Left ventricle myocardium inferior (tissue), 1 donor: ENCODE results near the gene HNRNPUL1. TPM values are rescaled to one million over a fixed set of nuclear protein-coding genes. Genes with fewer than 3 reads are reported as not detected.
A peak's percentile ranks its signal among the peaks of the same experiment; 100 is the strongest.
"Not testable (repeated sequence)": the region's sequence is repeated elsewhere in the genome, so short reads cannot be mapped to it uniquely, and the experiment has no call there.

Source experiments
- DNase-seq: peaks from one replicate; pipeline ENCODE4 v3.0.0-alpha.2; 2020
- H3K27ac ChIP-seq: fragments of 200-600 bp; replicated peaks from 2 replicates; pipeline ENCODE4 v1.8.0; 2021
- H3K27me3 ChIP-seq: fragments of 200-600 bp; 2 replicates; pipeline ENCODE4 v1.8.0; 2021; ENCODE audit warnings: low read depth
- H3K36me3 ChIP-seq: fragments of 200-600 bp; 2 replicates; pipeline ENCODE4 v1.8.0; 2021
- H3K4me1 ChIP-seq: fragments of 200-600 bp; 2 replicates; pipeline ENCODE4 v1.8.0; 2021
- H3K4me3 ChIP-seq: fragments of 200-600 bp; 2 replicates; pipeline ENCODE4 v1.8.0; 2021; ENCODE audit warnings: mild to moderate bottlenecking, moderate library complexity
- H3K9me3 ChIP-seq: fragments of 200-600 bp; replicated peaks from 2 replicates; pipeline ENCODE4 v1.8.0; 2021
- CTCF ChIP-seq: fragments of 200-600 bp; IDR thresholded peaks from 2 replicates; pipeline ENCODE4 v1.8.0; 2021; ENCODE audit warnings: antibody characterized with exemption, mild to moderate bottlenecking, borderline replicate concordance
- intact Hi-C: fragments of 100-400 bp; cut with micrococcal nuclease; formaldehyde crosslinking; loops from one replicate; pipeline ENCODE4 v1.11.0; 2022
- total RNA-seq: library from RNA; stranded (reverse); fragmentation: NEBNext Ultra II Directional; extraction: Animal tissue kit (Norgen Biotek cat#: 25700); gene quantifications from one replicate; pipeline ENCODE4 v1.2.1, GENCODE V29; 2021
- donor health status: DM: no; HTN: yes; CAD: no; lungs with severe emphysema.

HNRNPUL1 gene
- total RNA-seq, 1 donor from 2014 or later: 103 TPM

- Histone ChIP-seq H3K9me3 (no peaks in the 10 kb centered on the region), H3K4me1 (peaks cover 36% of the 10 kb centered on the region), H3K27me3 (peaks cover 37% of the 10 kb centered on the region), H3K4me3 (no peak overlapping the region), H3K36me3 (no peaks in the 10 kb centered on the region), H3K27ac (peak overlapping the region; percentile 83)
- no peak for TF ChIP-seq CTCF
- DNase-seq: no peak
- intact Hi-C loops: no loop called here
These were observed 39.5 kb upstream of the HNRNPUL1 start for GRCh38 chr19:41224632-41225031.

GRCh38 chr19:41225238-41226052 lies 38.7 kb upstream of the HNRNPUL1 start:
- Histone ChIP-seq H3K36me3 (no peaks in the 10 kb centered on the region), H3K4me1 (peaks cover 33% of the 10 kb centered on the region), H3K27me3 (peaks cover 35% of the 10 kb centered on the region), H3K4me3 (peak overlapping the region; percentile 71), H3K9me3 (no peaks in the 10 kb centered on the region), H3K27ac (peak overlapping the region; percentile 83)
- intact Hi-C loops: no loop called here
- no peak for TF ChIP-seq CTCF
- peak; percentile 48 for DNase-seq

GRCh38 chr19:41226053-41226873 lies 37.9 kb upstream of the HNRNPUL1 start:
- H3K36me3 ChIP-seq: no peaks in the 10 kb centered on the region
- peak; percentile 65 for DNase-seq
- H3K4me1 ChIP-seq: peaks cover 27% of the 10 kb centered on the region
- intact Hi-C loops: no loop called here
- H3K4me3 ChIP-seq: peak overlapping the region; percentile 71
- no peaks in the 10 kb centered on the region for H3K9me3 ChIP-seq
- peaks cover 37% of the 10 kb centered on the region for H3K27me3 ChIP-seq
- peak; percentile 26 for TF ChIP-seq CTCF
- H3K27ac ChIP-seq: peak overlapping the region; percentile 83

GRCh38 chr19:41226874-41227390 lies 37.2 kb upstream of the HNRNPUL1 start:
- no peak for TF ChIP-seq CTCF
- no peaks in the 10 kb centered on the region for H3K9me3 ChIP-seq
- peak overlapping the region; percentile 83 for H3K27ac ChIP-seq
- H3K4me3 ChIP-seq: peak overlapping the region; percentile 71
- H3K36me3 ChIP-seq: no peaks in the 10 kb centered on the region
- peaks cover 20% of the 10 kb centered on the region for H3K4me1 ChIP-seq
- H3K27me3 ChIP-seq: peaks cover 39% of the 10 kb centered on the region
- intact Hi-C loops: no loop called here
- no peak for DNase-seq

GRCh38 chr19:41228486-41228885 lies 35.7 kb upstream of the HNRNPUL1 start:
- no peak for DNase-seq
- Histone ChIP-seq H3K27me3 (peaks cover 39% of the 10 kb centered on the region), H3K9me3 (no peaks in the 10 kb centered on the region), H3K36me3 (no peaks in the 10 kb centered on the region), H3K4me3 (no peak overlapping the region), H3K4me1 (peaks cover 20% of the 10 kb centered on the region), H3K27ac (no peak overlapping the region)
- no peak for TF ChIP-seq CTCF
- intact Hi-C loops: no loop called here

- H3K4me3 ChIP-seq, DNase-seq, H3K36me3 ChIP-seq, intact Hi-C loops, H3K9me3 ChIP-seq, H3K27ac ChIP-seq: not testable (repeated sequence)
- Histone ChIP-seq H3K27me3 (peaks cover 39% of the 10 kb centered on the region), H3K4me1 (peaks cover 20% of the 10 kb centered on the region)
These were observed 34.8 kb upstream of the HNRNPUL1 start for GRCh38 chr19:41229338-41229737.
